SK-N-SH treated with all-trans-retinoic acid at 6 μM for 48 hours (cell line): ENCODE results near the gene SEC62.

Source experiments
- ATAC-seq: fragments of 200-7000 bp; cut with Tn5 transposase; 3 replicates; pipeline ENCODE4 v1.9.1; 2020; ENCODE audit warnings: mild to moderate bottlenecking, moderate library complexity
- ARNTL ChIP-seq: fragments of 450-650 bp; formaldehyde crosslinking; IDR thresholded peaks from 2 replicates; pipeline ENCODE4 v1.5.0; 2020; ENCODE audit warnings: low read depth, mild to moderate bottlenecking, moderate library complexity, borderline replicate concordance
- BACH2 ChIP-seq: fragments of 250-450 bp; sonication (Bioruptor Pico); IDR thresholded peaks from 2 replicates; pipeline ENCODE4 v1.9.0; 2021; ENCODE audit warnings: mild to moderate bottlenecking, borderline replicate concordance
- CREB5 ChIP-seq: fragments of 250-450 bp; sonication (Bioruptor Pico); IDR thresholded peaks from 2 replicates; pipeline ENCODE4 v1.5.1; 2020; ENCODE audit warnings: low read depth, mild to moderate bottlenecking, moderate library complexity
- CSDC2 ChIP-seq: fragments of 250-450 bp; sonication (Bioruptor Pico); IDR thresholded peaks from 2 replicates; pipeline ENCODE4 v1.5.0; 2020; ENCODE audit warnings: mild to moderate bottlenecking, moderate library complexity
- ESRRG ChIP-seq: fragments of 250-450 bp; sonication (Bioruptor Pico); IDR thresholded peaks from 2 replicates; pipeline ENCODE4 v1.6.1; 2021; ENCODE audit warnings: mild to moderate bottlenecking
- GLIS3 ChIP-seq: fragments of 250-450 bp; sonication (Bioruptor Pico); IDR thresholded peaks from 2 replicates; pipeline ENCODE4 v1.5.0; 2020; ENCODE audit warnings: mild to moderate bottlenecking, moderate library complexity
- ISL1 ChIP-seq: fragments of 250-450 bp; sonication (Bioruptor Pico); IDR thresholded peaks from 2 replicates; pipeline ENCODE4 v2.1.2; 2022; ENCODE audit warnings: mild to moderate bottlenecking, moderate library complexity
- OSR1 ChIP-seq: fragments of 250-450 bp; sonication (Bioruptor Pico); IDR thresholded peaks from 2 replicates; pipeline ENCODE4 v1.8.0; 2022; ENCODE audit warnings: moderate library complexity, mild to moderate bottlenecking, inconsistent platforms
- POU6F1 ChIP-seq: fragments of 250-450 bp; sonication (Bioruptor Pico); IDR thresholded peaks from 2 replicates; pipeline ENCODE4 v1.8.0; 2021; ENCODE audit warnings: low read depth, mild to moderate bottlenecking, moderate library complexity, borderline replicate concordance
- PPARA ChIP-seq: fragments of 250-450 bp; sonication (Bioruptor Pico); IDR thresholded peaks from 2 replicates; pipeline ENCODE4 v1.5.0; 2020; ENCODE audit warnings: mild to moderate bottlenecking, borderline replicate concordance
- RARB ChIP-seq: fragments of 250-450 bp; sonication (Bioruptor Pico); IDR thresholded peaks from 2 replicates; pipeline ENCODE4 v1.8.0; 2021; ENCODE audit warnings: mild to moderate bottlenecking, moderate library complexity
- SNAI2 ChIP-seq: fragments of 250-450 bp; sonication (Bioruptor Pico); IDR thresholded peaks from 2 replicates; pipeline ENCODE4 v1.5.0; 2020; ENCODE audit warnings: mild to moderate bottlenecking, moderate library complexity
- TCF4 ChIP-seq: fragments of 250-450 bp; sonication (Bioruptor Pico); IDR thresholded peaks from 2 replicates; pipeline ENCODE4 v1.8.0; 2021; ENCODE audit warnings: mild to moderate bottlenecking, moderate library complexity, borderline replicate concordance
- TOX ChIP-seq: fragments of 250-450 bp; sonication (Bioruptor Pico); IDR thresholded peaks from 2 replicates; pipeline ENCODE4 v1.8.0; 2021; ENCODE audit warnings: mild to moderate bottlenecking, moderate library complexity, borderline replicate concordance
- TSHZ2 ChIP-seq: fragments of 250-450 bp; sonication (Bioruptor Pico); IDR thresholded peaks from 2 replicates; pipeline ENCODE4 v1.5.0; 2020; ENCODE audit warnings: mild to moderate bottlenecking, moderate library complexity
- ZC3H10 ChIP-seq: fragments of 250-450 bp; sonication (Bioruptor Pico); IDR thresholded peaks from 2 replicates; pipeline ENCODE4 v1.5.1; 2021; ENCODE audit warnings: mild to moderate bottlenecking, moderate library complexity
- ZFP3 ChIP-seq: fragments of 250-450 bp; sonication (Bioruptor Pico); IDR thresholded peaks from 2 replicates; pipeline ENCODE4 v1.5.0; 2020; ENCODE audit warnings: mild to moderate bottlenecking, moderate library complexity
- ZFP30 ChIP-seq: fragments of 450-650 bp; formaldehyde crosslinking; IDR thresholded peaks from 2 replicates; pipeline ENCODE4 v1.5.0; 2022; ENCODE audit warnings: mild to moderate bottlenecking, moderate library complexity
- ZNF565 ChIP-seq: fragments of 450-650 bp; formaldehyde crosslinking; conservative IDR thresholded peaks from 2 replicates; pipeline ENCODE4 v1.5.0; 2020; ENCODE audit warnings: low read depth, mild to moderate bottlenecking, moderate library complexity
- ZNF70 ChIP-seq: fragments of 450-650 bp; formaldehyde crosslinking; IDR thresholded peaks from 2 replicates; pipeline ENCODE4 v1.5.0; 2020; ENCODE audit warnings: mild to moderate bottlenecking, moderate library complexity
- ZNF8 ChIP-seq: fragments of 450-650 bp; formaldehyde crosslinking; IDR thresholded peaks from 2 replicates; pipeline ENCODE4 v1.5.0; 2020; ENCODE audit warnings: mild to moderate bottlenecking, moderate library complexity
- TF ChIP-seq, protein P1 (sequence below): fragments of 250-450 bp; sonication (Bioruptor Pico); IDR thresholded peaks from 2 replicates; pipeline ENCODE4 v1.5.1; 2021; ENCODE audit warnings: mild to moderate bottlenecking, moderate library complexity

SEC62 gene

GRCh38 chr3:169953462-169954141, 13.0 kb upstream of the SEC62 start:
- ATAC-seq: no peak
- TF ChIP-seq GLIS3 (CRISPR knock-in tag) (no peak), TCF4 (CRISPR knock-in tag) (no peak), ESRRG (CRISPR knock-in tag) (no peak), ZFP3 (CRISPR knock-in tag) (no peak), TOX (no peak), ZFP30 (CRISPR knock-in tag) (no peak), ARNTL (CRISPR knock-in tag) (no peak), OSR1 (CRISPR knock-in tag) (no peak), ZNF8 (CRISPR knock-in tag) (no peak), BACH2 (CRISPR knock-in tag) (no peak), CSDC2 (CRISPR knock-in tag) (no peak), ZNF565 (CRISPR knock-in tag) (no peak), POU6F1 (CRISPR knock-in tag) (no peak), ISL1 (CRISPR knock-in tag) (no peak), ZNF70 (no peak), SNAI2 (CRISPR knock-in tag) (no peak)
- TF ChIP-seq, all 23 proteins: peak for 0

DNA sequence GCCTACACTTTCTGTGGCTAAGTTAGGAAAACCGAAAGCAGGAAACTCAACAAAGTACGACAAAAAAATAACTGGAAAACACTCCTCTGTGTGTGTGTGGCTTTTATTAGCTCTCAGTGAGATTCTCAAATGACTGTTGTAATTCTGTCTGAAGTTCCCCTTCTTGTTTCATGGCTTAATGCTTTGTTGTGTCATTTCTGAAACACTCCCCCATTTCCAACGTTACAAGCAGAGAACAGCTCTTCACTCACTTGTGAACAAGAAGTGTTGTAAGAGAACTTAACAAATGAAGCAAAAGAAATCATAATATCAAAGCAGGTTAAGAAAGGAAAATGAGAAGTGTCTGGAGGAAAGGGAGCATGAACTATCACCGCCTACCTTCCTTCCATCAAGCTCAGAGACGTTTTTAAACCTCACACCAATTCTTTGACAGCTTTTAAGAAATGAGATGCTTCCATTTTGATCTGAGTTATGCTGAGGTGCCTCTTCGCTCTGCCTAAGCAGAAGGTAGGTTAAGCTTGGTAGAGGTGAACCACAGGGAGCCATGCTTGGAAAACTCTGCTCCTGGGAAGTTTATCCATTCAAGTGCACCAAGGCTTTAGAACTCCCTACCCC, 12.4 kb upstream of the SEC62 start:
- ATAC-seq: no peak
- TF ChIP-seq TOX (no peak), OSR1 (CRISPR knock-in tag) (no peak), TSHZ2 (no peak), GLIS3 (CRISPR knock-in tag) (no peak), TCF4 (CRISPR knock-in tag) (no peak), POU6F1 (CRISPR knock-in tag) (no peak), ZNF70 (no peak), RARB (CRISPR knock-in tag) (no peak), CREB5 (CRISPR knock-in tag) (no peak), SNAI2 (CRISPR knock-in tag) (no peak), ESRRG (CRISPR knock-in tag) (no peak), PPARA (CRISPR knock-in tag) (no peak), ZC3H10 (CRISPR knock-in tag) (no peak), ZNF565 (CRISPR knock-in tag) (no peak), ZFP30 (CRISPR knock-in tag) (no peak), ZFP3 (CRISPR knock-in tag) (no peak), ISL1 (CRISPR knock-in tag) (no peak), ARNTL (CRISPR knock-in tag) (no peak)
- TF ChIP-seq, protein P1, sequence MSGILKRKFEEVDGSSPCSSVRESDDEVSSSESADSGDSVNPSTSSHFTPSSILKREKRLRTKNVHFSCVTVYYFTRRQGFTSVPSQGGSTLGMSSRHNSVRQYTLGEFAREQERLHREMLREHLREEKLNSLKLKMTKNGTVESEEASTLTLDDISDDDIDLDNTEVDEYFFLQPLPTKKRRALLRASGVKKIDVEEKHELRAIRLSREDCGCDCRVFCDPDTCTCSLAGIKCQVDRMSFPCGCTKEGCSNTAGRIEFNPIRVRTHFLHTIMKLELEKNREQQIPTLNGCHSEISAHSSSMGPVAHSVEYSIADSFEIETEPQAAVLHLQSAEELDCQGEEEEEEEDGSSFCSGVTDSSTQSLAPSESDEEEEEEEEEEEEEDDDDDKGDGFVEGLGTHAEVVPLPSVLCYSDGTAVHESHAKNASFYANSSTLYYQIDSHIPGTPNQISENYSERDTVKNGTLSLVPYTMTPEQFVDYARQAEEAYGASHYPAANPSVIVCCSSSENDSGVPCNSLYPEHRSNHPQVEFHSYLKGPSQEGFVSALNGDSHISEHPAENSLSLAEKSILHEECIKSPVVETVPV (CRISPR knock-in tag): no peak
- TF ChIP-seq, all 23 proteins: peak for 0
